ENCODE measurements around the gene RGL3.

Gene RGL3

GRCh38 chr19:11375143-11375948, 43.8 kb downstream of the RGL3 start:
- no peak for DNase-seq (ENCODE audit: low read depth, low spot score)

DNA sequence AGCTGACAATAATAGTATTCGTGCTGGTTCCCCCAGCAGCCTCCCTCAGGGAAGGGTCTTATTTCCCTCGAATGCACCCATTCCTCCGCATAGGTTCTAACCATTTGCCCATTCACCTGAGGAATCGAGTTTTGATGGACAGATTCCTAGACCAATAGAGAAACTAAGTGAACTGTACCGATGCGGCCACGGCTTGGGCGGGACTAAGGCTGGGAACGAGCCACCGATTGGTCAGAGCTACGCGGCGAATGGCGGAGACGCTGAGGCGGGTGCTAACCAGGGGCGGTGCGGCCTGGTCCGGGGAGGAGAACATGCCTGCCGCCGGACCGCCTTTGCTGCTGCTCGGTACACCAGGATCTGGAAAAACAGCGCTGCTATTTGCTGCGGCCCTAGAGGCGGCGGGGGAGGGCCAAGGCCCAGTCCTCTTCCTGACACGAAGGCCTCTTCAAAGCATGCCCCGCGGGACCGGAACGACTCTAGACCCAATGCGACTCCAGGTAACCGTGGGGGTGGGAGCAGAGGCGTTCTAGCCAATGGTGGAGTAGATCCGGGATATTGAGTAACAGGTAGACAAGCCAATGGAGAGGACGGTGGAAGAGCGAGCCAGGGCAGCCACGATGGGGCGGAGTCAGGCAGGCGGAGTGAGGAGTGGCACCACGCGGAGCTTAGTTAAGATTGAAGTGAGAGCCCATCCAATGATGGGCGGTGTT, 44.5 kb downstream of the RGL3 start, which contains the start of gene SWSAP1:
Gene SWSAP1, plus strand, starts transcription at position 234 of the 710 bp plus-strand sequence. Its CDS starts 15 bp downstream, at position 249.
- TF ChIP-seq, protein P1, sequence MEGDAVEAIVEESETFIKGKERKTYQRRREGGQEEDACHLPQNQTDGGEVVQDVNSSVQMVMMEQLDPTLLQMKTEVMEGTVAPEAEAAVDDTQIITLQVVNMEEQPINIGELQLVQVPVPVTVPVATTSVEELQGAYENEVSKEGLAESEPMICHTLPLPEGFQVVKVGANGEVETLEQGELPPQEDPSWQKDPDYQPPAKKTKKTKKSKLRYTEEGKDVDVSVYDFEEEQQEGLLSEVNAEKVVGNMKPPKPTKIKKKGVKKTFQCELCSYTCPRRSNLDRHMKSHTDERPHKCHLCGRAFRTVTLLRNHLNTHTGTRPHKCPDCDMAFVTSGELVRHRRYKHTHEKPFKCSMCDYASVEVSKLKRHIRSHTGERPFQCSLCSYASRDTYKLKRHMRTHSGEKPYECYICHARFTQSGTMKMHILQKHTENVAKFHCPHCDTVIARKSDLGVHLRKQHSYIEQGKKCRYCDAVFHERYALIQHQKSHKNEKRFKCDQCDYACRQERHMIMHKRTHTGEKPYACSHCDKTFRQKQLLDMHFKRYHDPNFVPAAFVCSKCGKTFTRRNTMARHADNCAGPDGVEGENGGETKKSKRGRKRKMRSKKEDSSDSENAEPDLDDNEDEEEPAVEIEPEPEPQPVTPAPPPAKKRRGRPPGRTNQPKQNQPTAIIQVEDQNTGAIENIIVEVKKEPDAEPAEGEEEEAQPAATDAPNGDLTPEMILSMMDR (IDR thresholded peaks at IDR 0.05; ENCODE audit: low read depth, low read length), result no peak
- in situ Hi-C loops (cut with HindIII; ENCODE audit: low sequenced_read_pairs), result no loop called here
- DNase-seq (ENCODE audit: low read depth, low spot score), result peak; percentile 100
- H3K4me3 ChIP-seq (ENCODE audit: low read depth, low read length), result peak within 1 kb of the TSS; percentile 74

More at GRCh38 chr19:11375143-11375948, 43.8 kb downstream of the RGL3 start:
- H3K4me3 ChIP-seq (ENCODE audit: low read depth, low read length), result peak overlapping the region; percentile 74
- in situ Hi-C loops (cut with HindIII; ENCODE audit: low sequenced_read_pairs), result no loop called here
- TF ChIP-seq, protein P1 (IDR thresholded peaks at IDR 0.05; ENCODE audit: low read depth, low read length), result no peak

DNA sequence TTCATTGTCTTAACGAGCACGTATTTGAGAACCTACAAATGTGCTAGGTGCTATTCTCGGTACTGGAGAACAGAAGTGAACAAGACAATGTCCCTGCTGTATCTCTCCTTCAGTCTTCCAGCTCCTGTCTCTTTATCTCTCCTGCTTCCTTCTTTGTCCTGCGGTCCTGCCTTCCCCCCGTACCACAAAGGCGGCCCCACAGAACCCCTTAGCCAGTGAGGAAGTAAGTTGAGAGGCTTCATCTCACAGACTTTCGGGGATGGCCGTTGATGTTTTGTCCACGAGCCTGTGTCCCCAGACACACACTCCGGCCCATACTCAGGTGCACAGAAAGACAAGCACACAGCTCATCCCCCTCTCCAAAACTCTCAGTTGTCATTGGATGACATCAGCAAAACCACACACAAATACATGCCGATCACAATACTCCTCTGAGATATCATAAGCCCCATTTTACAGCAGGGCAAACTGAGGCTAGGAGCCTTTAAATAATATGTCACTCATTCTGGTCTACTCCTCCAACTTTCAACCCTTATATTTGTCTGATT, 45.2 kb downstream of the RGL3 start:
- no peak for DNase-seq (ENCODE audit: low read depth, low spot score)
- in situ Hi-C loops (cut with HindIII; ENCODE audit: low sequenced_read_pairs), result no loop called here
- H3K4me3 ChIP-seq (ENCODE audit: low read depth, low read length), result peak overlapping the region; percentile 74
- TF ChIP-seq, protein P1 (IDR thresholded peaks at IDR 0.05; ENCODE audit: low read depth, low read length), result no peak

DNA sequence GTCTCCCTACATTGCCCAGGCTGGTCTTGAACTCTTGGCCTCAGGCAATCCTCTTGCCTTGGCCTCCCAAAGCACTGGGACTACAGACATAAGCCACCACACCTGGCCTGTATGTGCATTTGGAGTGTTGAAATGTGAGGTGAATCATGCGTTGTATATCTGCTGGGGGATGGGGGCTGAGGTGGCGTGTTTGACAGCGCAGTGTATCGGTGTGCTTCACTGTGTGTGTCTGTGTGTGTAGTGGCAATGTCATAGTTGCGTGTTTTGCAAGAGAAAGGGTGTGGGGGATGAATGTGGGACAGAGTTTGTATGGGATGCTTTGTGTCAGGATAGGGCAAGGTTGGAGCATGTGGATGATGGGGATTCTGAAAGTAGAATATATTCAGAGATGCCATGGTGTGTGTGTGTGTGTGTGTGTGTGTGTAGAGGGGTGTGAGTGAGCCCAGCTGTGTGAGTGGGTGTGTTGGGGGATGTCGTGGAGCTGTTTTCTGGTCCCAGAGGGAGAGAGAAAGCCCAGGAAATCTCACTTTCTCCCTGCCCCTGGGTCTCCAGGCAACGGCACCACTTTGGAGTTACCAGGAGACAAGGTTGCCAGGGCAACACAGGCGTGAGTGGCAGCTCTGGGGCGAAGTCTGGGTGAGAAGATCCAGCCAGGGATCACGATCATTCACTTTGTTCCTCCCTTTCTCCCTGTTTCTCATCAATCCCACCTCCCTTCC, 45.8 kb downstream of the RGL3 start:
- no peak for DNase-seq (ENCODE audit: low read depth, low spot score)
- H3K4me3 ChIP-seq (ENCODE audit: low read depth, low read length), result no peak overlapping the region
- in situ Hi-C loops (cut with HindIII; ENCODE audit: low sequenced_read_pairs), result no loop called here
- TF ChIP-seq, protein P1 (IDR thresholded peaks at IDR 0.05; ENCODE audit: low read depth, low read length), result no peak

- H3K4me3 ChIP-seq (ENCODE audit: low read depth, low read length), result no peak overlapping the region
- TF ChIP-seq, protein P1 (IDR thresholded peaks at IDR 0.05; ENCODE audit: low read depth, low read length), result no peak
- DNase-seq (ENCODE audit: low read depth, low spot score), result no peak
- in situ Hi-C loops (cut with HindIII; ENCODE audit: low sequenced_read_pairs), result no loop called here
Measured at GRCh38 chr19:11370744-11371143, 48.4 kb downstream of the RGL3 start.

DNA sequence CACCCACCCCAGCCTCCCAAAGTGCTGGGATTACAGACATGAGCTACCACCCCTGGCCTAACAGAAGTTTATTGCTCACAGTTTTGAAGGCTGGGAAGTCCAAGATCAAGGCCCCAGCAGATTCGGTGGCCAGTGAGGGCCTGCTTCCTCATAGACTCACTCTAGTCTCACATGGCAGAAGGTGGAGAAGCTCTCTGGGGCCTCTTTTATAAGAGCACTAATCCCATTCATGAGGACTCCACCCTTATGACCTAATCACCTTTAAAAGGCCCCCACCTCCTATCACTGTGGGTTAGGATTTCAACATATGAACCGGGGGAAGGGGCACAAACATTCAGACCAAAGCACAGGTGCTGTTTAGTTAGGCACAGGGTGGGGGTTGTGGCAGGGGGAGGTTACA, 51.6 kb downstream of the RGL3 start:
- TF ChIP-seq, protein P1 (IDR thresholded peaks at IDR 0.05; ENCODE audit: low read depth, low read length), result no peak
- DNase-seq (ENCODE audit: low read depth, low spot score), result no peak

More for the DNA sequence above, 51.6 kb downstream of the RGL3 start:
- no peak overlapping the region for H3K4me3 ChIP-seq (ENCODE audit: low read depth, low read length)
- in situ Hi-C loops (cut with HindIII; ENCODE audit: low sequenced_read_pairs), result no loop called here

All from astrocyte of the spinal cord (primary cell).